Endothelial cell of umbilical vein (primary cell): ENCODE measurements around the gene CELSR1. TPM values are rescaled to one million over a fixed set of nuclear protein-coding genes. Genes with fewer than 3 reads are reported as not detected.

Experiments
- BruUV-seq: library from RNA; stranded (reverse); fragments of 400-500 nt; replicated peaks from 2 replicates; lab custom pipeline; 2021; lab: Mats Ljungman, UMichigan
- CTCF ChIA-PET: fragments of 300-600, 350-600 bp; sonication (Branson Sonifier 250); formaldehyde crosslinking; loops from one replicate; lab custom pipeline; 2021; ENCODE audit warnings: antibody characterized with exemption, inconsistent platforms; lab: Charles Lee
- POLR2A ChIA-PET: fragments of 300-600, 350-600 bp; sonication (Branson Sonifier 250); formaldehyde crosslinking; loops from one replicate; lab custom pipeline; 2021; ENCODE audit warnings: antibody characterized with exemption, inconsistent platforms; lab: Charles Lee
- DNase-seq: peaks from one replicate; pipeline ENCODE4 v3.0.0-alpha.2; 2011; ENCODE audit warnings: low read depth, low spot score
- FAIRE-seq: peaks from 2 replicates; lab custom pipeline; 2011; peaks lifted over from hg19 to GRCh38; lab: Jason Lieb, UNC
- H2AFZ ChIP-seq: 2 replicates; pipeline ENCODE4 v1.6.0; 2012; ENCODE audit warnings: low read depth, low read length, control low read depth, inconsistent platforms
- H3K27ac ChIP-seq: 2 replicates; pipeline ENCODE4 v1.5.1; 2011; ENCODE audit warnings: low read depth, mild to moderate bottlenecking, control low read depth, low read length, moderate library complexity; ENCODE audit not compliant: insufficient read depth
- H3K27me3 ChIP-seq, 2 experiments: 2 replicates each; pipeline versions ENCODE4 v1.6.0 to v1.6.1; 2011; ENCODE audit warnings: low read length in 2 of 2, mixed read lengths in 1 of 2; ENCODE audit not compliant: control insufficient read depth in 2 of 2, insufficient read depth in 2 of 2
- H3K36me3 ChIP-seq, 2 experiments: 2 replicates in 1 of 2; 3 replicates in 1 of 2; pipeline ENCODE4 v1.5.1; 2011; ENCODE audit warnings: low read length in 2 of 2, mild to moderate bottlenecking in 1 of 2, moderate library complexity in 1 of 2; ENCODE audit not compliant: control insufficient read depth in 2 of 2, insufficient read depth in 2 of 2; ENCODE audit errors: extremely low read depth in 1 of 2
- H3K4me1 ChIP-seq: 3 replicates; pipeline ENCODE4 v1.5.1; 2011; ENCODE audit warnings: mild to moderate bottlenecking, low read length; ENCODE audit not compliant: control insufficient read depth, insufficient read depth; ENCODE audit errors: extremely low read depth
- H3K4me2 ChIP-seq: 2 replicates; pipeline ENCODE4 v1.6.1; 2011; ENCODE audit warnings: low read length, control low read depth, mixed read lengths; ENCODE audit not compliant: insufficient read depth
- H3K4me3 ChIP-seq, 3 experiments: fragments of 200-600 bp in 1 of 3; sonication (generic), shearing (Covaris generic) in 1 of 3; replicated peaks in 1 of 3; 2 replicates each; pipeline ENCODE4 v1.5.1; 2011 to 2016; ENCODE audit warnings: control low read depth in 3 of 3, low read length in 3 of 3, mild to moderate bottlenecking in 2 of 3, inconsistent platforms in 1 of 3, low read depth in 1 of 3, moderate library complexity in 1 of 3; ENCODE audit not compliant: insufficient read depth in 1 of 3
- H3K79me2 ChIP-seq: 2 replicates; pipeline ENCODE4 v1.6.0; 2012; ENCODE audit warnings: low read length, inconsistent platforms; ENCODE audit not compliant: control insufficient read depth, insufficient read depth
- H3K9ac ChIP-seq: replicated peaks from 2 replicates; pipeline ENCODE3; 2011; ENCODE audit warnings: low read length, control low read depth; ENCODE audit not compliant: insufficient read depth; ENCODE audit errors: extremely low read depth
- H3K9me1 ChIP-seq: replicated peaks from 3 replicates; pipeline ENCODE4 v1.6.0; 2011; ENCODE audit warnings: mild to moderate bottlenecking, low read length; ENCODE audit not compliant: control insufficient read depth, insufficient read depth; ENCODE audit errors: extremely low read depth
- H3K9me3 ChIP-seq: replicated peaks from 2 replicates; pipeline ENCODE4 v1.5.1; 2012; ENCODE audit warnings: low read length, inconsistent platforms; ENCODE audit not compliant: control insufficient read depth, insufficient read depth
- H4K20me1 ChIP-seq: replicated peaks from 2 replicates; pipeline ENCODE3; 2011; ENCODE audit warnings: mild to moderate bottlenecking, low read length; ENCODE audit not compliant: control insufficient read depth, insufficient read depth; ENCODE audit errors: extremely low read depth
- CTCF ChIP-seq, 2 donors: IDR thresholded peaks; 1 replicate in 1 of 2; 2 replicates in 1 of 2; pipeline ENCODE4 v1.5.1; 2011; ENCODE audit warnings: low read length in 2 of 2, mild to moderate bottlenecking in 2 of 2, moderate library complexity in 2 of 2, control low read depth in 1 of 2, inconsistent platforms in 1 of 2, low read depth in 1 of 2; ENCODE audit not compliant: insufficient read depth in 1 of 2; ENCODE audit errors: extremely low read depth in 1 of 2
- EZH2 ChIP-seq: IDR thresholded peaks from 2 replicates; pipeline ENCODE4 v1.6.1; 2012; ENCODE audit warnings: borderline replicate concordance, low read depth, mild to moderate bottlenecking, moderate library complexity, low read length, inconsistent platforms; ENCODE audit not compliant: severe bottlenecking
- FOS ChIP-seq: IDR thresholded peaks from 2 replicates; pipeline ENCODE4 v1.6.1; 2011; ENCODE audit warnings: mild to moderate bottlenecking, low read length, moderate library complexity, borderline replicate concordance; ENCODE audit not compliant: insufficient read depth
- GATA2 ChIP-seq: IDR thresholded peaks from 2 replicates; pipeline ENCODE4 v1.7.0; 2011; ENCODE audit warnings: low read depth, mild to moderate bottlenecking, moderate library complexity, mixed read lengths, low read length; ENCODE audit not compliant: insufficient read length, insufficient read depth
- JUN ChIP-seq: IDR thresholded peaks from 2 replicates; pipeline ENCODE4 v1.6.1; 2011; ENCODE audit warnings: borderline replicate concordance, low read depth; ENCODE audit not compliant: insufficient read length, insufficient read depth
- MAX ChIP-seq: IDR thresholded peaks from 2 replicates; pipeline ENCODE4 v1.6.1; 2011; ENCODE audit not compliant: insufficient read depth, insufficient read length
- MYC ChIP-seq: IDR thresholded peaks from one replicate; pipeline ENCODE4 v1.6.1; 2011; ENCODE audit warnings: mild to moderate bottlenecking, low read depth, low read length
- POLR2A ChIP-seq: IDR thresholded peaks from 2 replicates; pipeline ENCODE4 v1.6.1; 2012; ENCODE audit warnings: low read depth, mild to moderate bottlenecking, control low read depth, low read length
- POLR2AphosphoS5 ChIP-seq: IDR thresholded peaks from 2 replicates; pipeline ENCODE4 v1.6.1; 2012; ENCODE audit warnings: low read depth, mild to moderate bottlenecking, control low read depth, low read length, moderate library complexity; ENCODE audit not compliant: insufficient read depth
- dilution Hi-C: fragments of 300-500 bp; cut with MboI; formaldehyde crosslinking; loops from one replicate; pipeline ENCODE4 v1.15.0; 2019; ENCODE audit warnings: low sequenced_read_pairs; ENCODE audit not compliant: extremely low pct_ligation_motif_present
- intact Hi-C: fragments of 100-400 bp; cut with micrococcal nuclease; formaldehyde crosslinking; loops from one replicate; pipeline ENCODE4 v1.10.0; 2022
- polyA plus RNA-seq, 4 experiments: library from polyadenylated mRNA; depleted of rRNA in 3 of 4; stranded (reverse) in 3 of 4; unstranded in 1 of 4; fragments of >200 nt; gene quantifications; 2 replicates each; pipeline versions ENCODE4 v1.2.1 to v1.2.3, GENCODE V29; 2011 to 2012; ENCODE audit warnings: missing spikeins in 1 of 4
- total RNA-seq: library from RNA; stranded (reverse); gene quantifications from 2 replicates; pipeline ENCODE4 v1.2.3, GENCODE V29; 2021

Gene CELSR1
- total and polyA plus RNA-seq, 2 donors (not counting 3 experiments of a cell fraction or from before 2014, with no cell fraction given) = 3.7 to 5.4 TPM

GRCh38 chr22:46392137-46392844 lies 145.1 kb downstream of the CELSR1 start:
- H3K79me2 ChIP-seq = no peaks in the 10 kb centered on the region
- H3K27ac ChIP-seq = no peak overlapping the region
- H4K20me1 ChIP-seq = no peaks in the 10 kb centered on the region
- no peak overlapping the region for H3K4me2 ChIP-seq
- H3K36me3 ChIP-seq = no peaks in the 10 kb centered on the region
- no peaks in the 10 kb centered on the region for H3K27me3 ChIP-seq
- dilution Hi-C loops (no loop called here), intact Hi-C loops (no loop called here)
- DNase-seq (no peak), FAIRE-seq (no peak)
- TF ChIP-seq GATA2 (no peak), EZH2 (no peak), CTCF (IDR thresholded peaks at IDR 0.05; ENCODE audit: extremely low read depth in 1 of 2, insufficient read depth in 1 of 2, low read depth in 1 of 2, low read length in 2 of 2) (no peak), MYC (no peak), JUN (no peak), POLR2AphosphoS5 (no peak), FOS (no peak), MAX (no peak), POLR2A (no peak)
- no peaks in the 10 kb centered on the region for H3K9me3 ChIP-seq
- no peak overlapping the region for H3K9ac ChIP-seq
- H2AFZ ChIP-seq = no peak overlapping the region
- H3K4me1 ChIP-seq = no peaks in the 10 kb centered on the region
- no peaks in the 10 kb centered on the region for H3K9me1 ChIP-seq
- no TSS peak for BruUV-seq
- H3K4me3 ChIP-seq = no peak overlapping the region
- ChIA-PET POLR2A (no interaction called here), CTCF (interaction anchor here (0.8 to 1.7 kb wide), 3 partner anchors 11 to 150 kb away, joined by 3 to 12 read pairs (median 3); no protein-coding TSS in a partner anchor)
